ENCODE data around the gene B4GAT1. TPM values are rescaled to one million over a fixed set of nuclear protein-coding genes. Genes with fewer than 3 reads are reported as not detected.

B4GAT1 gene
- total RNA-seq, 1 donor from 2014 or later = 64.2 TPM

DNA sequence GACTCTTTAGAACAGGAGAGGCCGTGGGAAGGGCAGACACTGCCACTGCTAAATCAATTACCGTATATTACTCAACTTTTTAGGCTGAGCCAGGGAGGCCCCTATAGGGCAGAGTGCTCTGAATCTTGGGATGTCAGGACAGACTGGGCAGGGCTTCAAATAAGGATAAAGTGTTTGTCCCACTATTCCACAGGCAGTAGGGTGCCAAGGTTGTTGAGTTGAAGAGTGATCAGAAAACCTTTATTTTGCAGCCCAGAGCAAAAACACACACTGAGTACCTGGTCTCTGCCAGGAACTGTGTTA is 1.6 kb upstream of the B4GAT1 start:
- H3K4me1 ChIP-seq = peaks cover 13 to 20% of the 10 kb centered on the region in 2 donors
- no peaks in the 10 kb centered on the region for H3K27me3 ChIP-seq
- TF ChIP-seq, protein P1, sequence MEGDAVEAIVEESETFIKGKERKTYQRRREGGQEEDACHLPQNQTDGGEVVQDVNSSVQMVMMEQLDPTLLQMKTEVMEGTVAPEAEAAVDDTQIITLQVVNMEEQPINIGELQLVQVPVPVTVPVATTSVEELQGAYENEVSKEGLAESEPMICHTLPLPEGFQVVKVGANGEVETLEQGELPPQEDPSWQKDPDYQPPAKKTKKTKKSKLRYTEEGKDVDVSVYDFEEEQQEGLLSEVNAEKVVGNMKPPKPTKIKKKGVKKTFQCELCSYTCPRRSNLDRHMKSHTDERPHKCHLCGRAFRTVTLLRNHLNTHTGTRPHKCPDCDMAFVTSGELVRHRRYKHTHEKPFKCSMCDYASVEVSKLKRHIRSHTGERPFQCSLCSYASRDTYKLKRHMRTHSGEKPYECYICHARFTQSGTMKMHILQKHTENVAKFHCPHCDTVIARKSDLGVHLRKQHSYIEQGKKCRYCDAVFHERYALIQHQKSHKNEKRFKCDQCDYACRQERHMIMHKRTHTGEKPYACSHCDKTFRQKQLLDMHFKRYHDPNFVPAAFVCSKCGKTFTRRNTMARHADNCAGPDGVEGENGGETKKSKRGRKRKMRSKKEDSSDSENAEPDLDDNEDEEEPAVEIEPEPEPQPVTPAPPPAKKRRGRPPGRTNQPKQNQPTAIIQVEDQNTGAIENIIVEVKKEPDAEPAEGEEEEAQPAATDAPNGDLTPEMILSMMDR (IDR thresholded peaks at IDR 0.05) = no peak
- DNase-seq (ENCODE audit: low spot score in 2 of 2) = no peak
- no peak overlapping the region for H3K27ac ChIP-seq
- no peaks in the 10 kb centered on the region for H3K9me3 ChIP-seq
- intact Hi-C loops (cut with DNase I) = no loop called here
- no peaks in the 10 kb centered on the region for H3K36me3 ChIP-seq
- no peak overlapping the region for H3K4me3 ChIP-seq

DNA sequence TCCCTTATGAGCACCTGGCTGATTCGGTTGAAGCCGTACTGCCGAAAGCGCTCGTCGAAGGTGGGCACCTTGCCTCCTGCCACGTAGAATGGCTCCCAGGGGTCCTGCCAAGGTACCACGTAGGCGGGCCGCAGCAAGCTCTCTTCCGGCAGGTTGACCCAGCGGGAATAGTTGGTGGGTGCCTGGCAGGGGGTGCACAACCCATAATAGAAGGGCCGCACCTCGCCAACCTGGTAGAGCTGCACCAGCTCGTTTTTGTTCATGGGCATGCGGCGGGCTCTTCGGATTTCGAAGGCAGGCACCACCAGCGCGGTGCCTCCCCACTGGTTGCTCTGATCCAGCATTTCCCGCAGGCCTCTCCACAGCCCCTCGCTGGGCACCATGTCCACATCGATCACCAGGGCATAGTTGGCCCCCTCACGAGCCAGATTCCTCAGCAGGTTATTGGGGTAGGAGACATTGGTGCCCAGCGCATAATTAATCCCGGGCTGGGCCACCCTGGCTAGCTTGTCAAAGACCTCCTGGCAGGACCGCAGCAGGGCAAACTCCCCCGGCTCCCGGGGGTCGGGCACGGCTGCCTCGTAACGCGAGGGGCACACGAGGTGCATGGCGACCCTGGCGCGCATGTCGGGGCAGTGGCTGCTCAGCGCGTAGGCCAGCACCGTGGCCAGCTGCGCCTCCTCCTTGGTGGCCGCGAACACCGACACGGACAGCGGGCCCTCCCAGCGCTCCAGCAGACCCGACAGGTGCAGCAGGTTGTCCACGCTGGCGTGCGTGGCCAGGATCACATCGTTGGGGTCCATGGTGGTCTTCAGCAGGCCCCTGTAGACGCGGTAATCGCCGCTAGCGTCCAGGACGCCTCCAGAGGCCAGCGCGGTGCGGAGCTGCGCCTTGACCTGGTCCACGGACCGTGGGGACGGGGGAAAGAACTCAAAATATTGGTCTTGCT is 679 bp downstream of the B4GAT1 start:
- DNase-seq (ENCODE audit: low spot score in 2 of 2) = no peak
- peaks cover 13 to 26% of the 10 kb centered on the region in 2 donors for H3K4me1 ChIP-seq
- H3K27ac ChIP-seq = peak overlapping the region; percentile 74 to 86
- intact Hi-C loops (cut with DNase I) = no loop called here
- H3K9me3 ChIP-seq = no peaks in the 10 kb centered on the region
- no peaks in the 10 kb centered on the region for H3K27me3 ChIP-seq
- H3K4me3 ChIP-seq = peak overlapping the region; percentile 65 to 78
- peaks cover 3 to 7% of the 10 kb centered on the region in 2 donors for H3K36me3 ChIP-seq
- TF ChIP-seq, protein P1 (IDR thresholded peaks at IDR 0.05) = no peak

DNA sequence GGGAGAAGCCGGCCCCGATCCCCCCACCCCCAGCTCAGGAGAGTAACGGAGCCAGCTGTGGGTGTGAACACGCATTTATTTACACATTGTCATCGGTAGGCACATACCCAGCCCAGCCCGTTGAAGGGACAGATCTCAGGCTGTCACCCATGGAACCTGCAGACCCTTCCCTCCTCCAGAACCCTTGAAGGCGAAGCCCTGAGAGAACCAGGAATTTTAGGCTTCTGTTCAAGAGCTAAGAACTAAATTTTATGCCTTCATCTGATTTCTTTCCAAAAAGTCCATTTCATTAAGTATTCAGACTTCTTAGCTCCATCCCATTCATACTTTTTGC is 2.1 kb downstream of the B4GAT1 start:
- Histone ChIP-seq H3K4me3 (peak overlapping the region; percentile 65 to 90), H3K36me3 (peaks cover 17 to 21% of the 10 kb centered on the region in 2 donors), H3K27me3 (no peaks in the 10 kb centered on the region), H3K4me1 (peaks cover 13 to 26% of the 10 kb centered on the region in 2 donors), H3K9me3 (no peaks in the 10 kb centered on the region), H3K27ac (peak overlapping the region; percentile 31 to 88)
- TF ChIP-seq, protein P1 (IDR thresholded peaks at IDR 0.05) = no peak
- intact Hi-C loops (cut with DNase I) = loop anchor here (1.0 to 2.0 kb wide), 2 partner anchors 33 to 498 kb away; partner anchors contain the start of gene RCE1
- DNase-seq (ENCODE audit: low spot score in 2 of 2) = no peak

DNA sequence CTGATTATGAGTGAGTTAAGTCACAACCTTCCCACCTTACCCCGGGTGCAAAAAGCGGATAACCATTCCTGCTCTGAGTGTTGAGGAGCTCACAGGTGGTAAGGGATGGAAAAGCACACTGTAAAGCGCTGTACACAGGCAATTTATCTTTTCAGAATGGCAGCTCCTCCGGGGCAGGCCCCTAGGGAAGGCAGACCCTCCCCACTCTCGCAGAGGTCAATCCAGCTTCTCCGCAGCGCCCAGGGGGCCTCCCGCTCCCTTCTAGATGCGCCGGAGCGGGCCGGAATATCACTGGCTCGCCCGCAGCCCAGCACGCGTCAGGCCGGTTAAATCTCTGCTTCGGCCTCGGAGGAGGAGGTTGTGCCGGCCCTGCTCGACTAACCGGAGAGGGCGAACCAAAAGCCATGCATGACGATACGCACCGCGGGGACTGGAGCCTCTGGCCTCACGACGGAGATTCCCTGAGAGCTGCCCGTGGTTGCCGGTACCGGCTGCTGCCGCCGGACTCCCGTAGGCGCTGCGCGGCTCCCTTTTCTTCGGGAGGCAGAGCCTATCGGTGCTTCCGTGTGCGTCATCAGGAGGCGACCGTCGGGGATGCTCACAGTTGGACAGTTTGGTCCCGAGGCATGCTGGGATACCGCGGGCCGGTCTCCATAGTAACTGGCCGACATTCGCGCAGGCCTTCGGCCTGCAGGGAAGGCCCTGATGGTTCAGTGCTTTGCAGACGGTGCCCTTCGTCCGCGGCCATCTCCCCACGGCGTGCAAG is 2.7 kb downstream of the B4GAT1 start, which contains the start of gene BRMS1:
TSS of gene BRMS1 (minus strand) at position 555 of the 766 bp plus-strand sequence. CDS start 2,870 bp downstream, outside the sequence.
- Histone ChIP-seq H3K9me3 (no peaks in the 10 kb centered on the region), H3K4me3 (peak within 1 kb of the TSS; percentile 65 to 90), H3K36me3 (peaks cover 23 to 27% of the 10 kb centered on the region in 2 donors), H3K4me1 (peaks cover 13 to 26% of the 10 kb centered on the region in 2 donors), H3K27ac (peak within 1 kb of the TSS; percentile 35 to 88), H3K27me3 (no peaks in the 10 kb centered on the region)
- DNase-seq (ENCODE audit: low spot score in 2 of 2) = peak; percentile 94 to 99
- intact Hi-C loops (cut with DNase I) = loop anchor here (1.0 to 2.0 kb wide), 2 partner anchors 32 to 498 kb away; partner anchors contain the start of gene RCE1
- TF ChIP-seq, protein P1 (IDR thresholded peaks at IDR 0.05) = peak; percentile 13 to 29 (median 23)

DNA sequence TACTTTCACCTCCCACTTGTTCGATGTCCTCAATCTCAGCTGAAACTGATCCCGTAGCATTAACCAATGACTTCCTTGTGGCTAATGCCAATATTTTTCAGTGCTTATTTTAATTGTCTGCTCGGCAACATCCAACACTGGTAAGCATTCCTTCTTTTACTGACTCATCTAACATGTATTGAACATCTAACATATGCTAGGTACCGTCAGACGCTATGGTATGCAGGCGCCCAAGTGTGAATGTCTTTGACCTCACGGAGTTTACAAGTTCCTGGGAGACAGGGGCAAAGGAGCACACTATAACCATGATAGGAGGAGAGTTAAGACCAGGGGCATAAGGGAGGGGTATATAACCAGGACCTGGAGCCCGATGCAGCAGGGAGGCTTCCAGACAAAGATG is 4.3 kb downstream of the B4GAT1 start:
- Histone ChIP-seq H3K9me3 (no peaks in the 10 kb centered on the region), H3K4me1 (peaks cover 13 to 26% of the 10 kb centered on the region in 2 donors), H3K4me3 (peak overlapping the region in 1 of 2 donors; percentile 65), H3K36me3 (peaks cover 30 to 39% of the 10 kb centered on the region in 2 donors), H3K27me3 (no peaks in the 10 kb centered on the region), H3K27ac (no peak overlapping the region)
- TF ChIP-seq, protein P1 (IDR thresholded peaks at IDR 0.05) = no peak
- intact Hi-C loops (cut with DNase I) = no loop called here
- no peak for DNase-seq (ENCODE audit: low spot score in 2 of 2)
